GM12878 (cell line): Measurements from ENCODE around the gene PANK1. TPM values are rescaled to one million over a fixed set of nuclear protein-coding genes. Genes with fewer than 3 reads are reported as not detected.

ENCODE experiments used
- ATAC-seq: fragments of 200-7000 bp; cut with Tn5 transposase; 3 replicates; pipeline ENCODE4 v1.9.1; 2020; ENCODE audit warnings: mild to moderate bottlenecking, moderate library complexity
- BruUV-seq: library from RNA; stranded (reverse); fragments of 400-500 nt; replicated peaks from 2 replicates; lab custom pipeline; 2021; lab: Mats Ljungman, UMichigan
- CTCF ChIA-PET: fragments of 300-600 bp; sonication (Branson Sonifier 250); formaldehyde crosslinking; extraction: SDS; loops from one replicate; lab custom pipeline; 2021; ENCODE audit warnings: inconsistent platforms; lab: Yijun Ruan, JAX
- POLR2A ChIA-PET: fragments of 350-600 bp; formaldehyde crosslinking; extraction: SDS; loops from one replicate; lab custom pipeline; 2021; ENCODE audit warnings: inconsistent platforms; lab: Charles Lee
- RAD21 ChIA-PET: fragments of 300-600 bp; sonication (Branson Sonifier 250); formaldehyde crosslinking; loops from one replicate; lab custom pipeline; 2023; ENCODE audit warnings: antibody characterized with exemption; ENCODE audit not compliant: unreplicated experiment; lab: Charles Lee
- SMC1A ChIA-PET: fragments of 300-600 bp; sonication (Branson Sonifier 250); formaldehyde crosslinking; loops from one replicate; lab custom pipeline; 2023; ENCODE audit not compliant: unreplicated experiment, uncharacterized antibody; lab: Charles Lee
- DNase-seq: peaks from one replicate; pipeline ENCODE4 v3.0.0-alpha.2; 2011; ENCODE audit warnings: low read depth, low spot score
- FAIRE-seq: peaks from 3 replicates; lab custom pipeline; 2011; peaks lifted over from hg19 to GRCh38; lab: Jason Lieb, UNC
- H2AFZ ChIP-seq: 2 replicates; pipeline ENCODE4 v1.6.0; 2011; ENCODE audit warnings: low read depth, low read length, control low read depth; ENCODE audit not compliant: control insufficient read depth
- H3K27ac ChIP-seq: 2 replicates; pipeline ENCODE4 v1.5.1; 2011; ENCODE audit warnings: control low read depth; ENCODE audit not compliant: control insufficient read depth, insufficient read depth
- H3K27me3 ChIP-seq, 2 experiments: replicated peaks in 1 of 2; 2 replicates each; pipeline versions ENCODE4 v1.6.0 to v1.6.1; 2011; ENCODE audit warnings: low read length in 1 of 2; ENCODE audit not compliant: control insufficient read depth in 2 of 2, insufficient read depth in 2 of 2
- H3K36me3 ChIP-seq, 2 experiments: 2 replicates each; pipeline ENCODE4 v1.5.1; 2011; ENCODE audit warnings: low read length in 1 of 2; ENCODE audit not compliant: control insufficient read depth in 2 of 2, insufficient read depth in 2 of 2
- H3K4me1 ChIP-seq: 2 replicates; pipeline ENCODE4 v1.6.1; 2011; ENCODE audit warnings: mild to moderate bottlenecking, low read length, moderate library complexity, mixed read lengths; ENCODE audit not compliant: control insufficient read depth, insufficient read depth
- H3K4me2 ChIP-seq: 2 replicates; pipeline ENCODE4 v1.6.0; 2011; ENCODE audit warnings: control low read depth; ENCODE audit not compliant: control insufficient read depth, insufficient read depth
- H3K4me3 ChIP-seq: fragments of 200-600 bp; sonication (generic); 2 replicates; pipeline ENCODE4 v1.5.1; 2016
- H3K79me2 ChIP-seq: 2 replicates; pipeline ENCODE4 v1.6.0; 2011; ENCODE audit warnings: low read length; ENCODE audit not compliant: control insufficient read depth, insufficient read depth
- H3K9ac ChIP-seq: 2 replicates; pipeline ENCODE4 v1.8.0; 2011; ENCODE audit warnings: low read length, control low read depth, mixed read lengths; ENCODE audit not compliant: control insufficient read depth, insufficient read depth
- H3K9me3 ChIP-seq: replicated peaks from 3 replicates; pipeline ENCODE4 v1.5.1; 2011; ENCODE audit warnings: mild to moderate bottlenecking, low read length; ENCODE audit not compliant: control insufficient read depth, insufficient read depth
- H4K20me1 ChIP-seq: 2 replicates; pipeline ENCODE4 v1.6.0; 2011; ENCODE audit not compliant: control insufficient read depth, insufficient read depth
- BHLHE40 ChIP-seq, 2 experiments: fragments of 450-650 bp in 1 of 2; IDR thresholded peaks; 2 replicates each; pipeline ENCODE4 v1.6.1; 2011 to 2017; ENCODE audit warnings: low read depth in 2 of 2, borderline replicate concordance in 1 of 2, improper control_type of control experiment in 1 of 2, low read length in 1 of 2, mild to moderate bottlenecking in 1 of 2
- HCFC1 ChIP-seq: fragments of 150-350 bp; IDR thresholded peaks from 2 replicates; pipeline ENCODE4 v1.6.1; 2014; ENCODE audit warnings: low read length
- IRF3 ChIP-seq: fragments of 450-650 bp; IDR thresholded peaks from 2 replicates; pipeline ENCODE4 v1.6.1; 2014; ENCODE audit warnings: mild to moderate bottlenecking
- NBN ChIP-seq: fragments of 450-650 bp; IDR thresholded peaks from 2 replicates; pipeline ENCODE4 v1.6.1; 2016
- SIX5 ChIP-seq: IDR thresholded peaks from 2 replicates; pipeline ENCODE4 v1.6.1; 2011; ENCODE audit warnings: mild to moderate bottlenecking, low read depth, low read length, moderate library complexity; ENCODE audit not compliant: severe bottlenecking
- SMAD5 ChIP-seq: IDR thresholded peaks from 2 replicates; pipeline ENCODE4 v1.6.1; 2016; ENCODE audit warnings: antibody characterized with exemption, low read depth
- WRNIP1 ChIP-seq: IDR thresholded peaks from 2 replicates; pipeline ENCODE4 v1.6.1; 2011; ENCODE audit warnings: low read depth, low read length, improper control_type of control experiment, borderline replicate concordance
- ZBTB11 ChIP-seq: fragments of 450-650 bp; formaldehyde crosslinking; IDR thresholded peaks from 2 replicates; pipeline ENCODE4 v1.5.0; 2022; ENCODE audit warnings: mild to moderate bottlenecking, missing genetic modification characterization
- ZBTB4 ChIP-seq: fragments of 450-650 bp; formaldehyde crosslinking; IDR thresholded peaks from 2 replicates; pipeline ENCODE4 v1.4.0; 2022; ENCODE audit warnings: mild to moderate bottlenecking, moderate library complexity
- ZNF592 ChIP-seq: fragments of 450-650 bp; IDR thresholded peaks from 2 replicates; pipeline ENCODE4 v1.6.1; 2017; ENCODE audit warnings: mild to moderate bottlenecking, moderate library complexity
- WGBS: methylation state at CpG from one replicate; pipeline ENCODE4 v1.1.6; 2016; ENCODE audit warnings: low lambda C conversion rate; ENCODE audit not compliant: insufficient replicate concordance, insufficient coverage; ENCODE audit errors: missing lambda C conversion rate; 5-methylcytosine and 5-hydroxymethylcytosine counted together
- in situ Hi-C: fragments of 300-500 bp; cut with MboI; formaldehyde crosslinking; loops from 9 replicates; pipeline ENCODE4 v1.14.3; 2018; ENCODE audit warnings: mixed read lengths
- intact Hi-C: fragments of 100-400 bp; cut with micrococcal nuclease; formaldehyde crosslinking; loops from one replicate; pipeline ENCODE4 v1.14.2; 2022; ENCODE audit not compliant: unreplicated experiment
- polyA plus RNA-seq, 11 experiments: library from polyadenylated mRNA; depleted of rRNA in 4 of 11; unstranded in 6 of 11; stranded (reverse) in 5 of 11; fragments of >200 nt; fragmentation: Nextera tagmentation in 4 of 11; fragmentation: Illumina TruSeq in 1 of 11; extraction: Ambion mirVana in 4 of 11; extraction: Trizol in 1 of 11; gene quantifications; 1 replicate in 1 of 11; 2 replicates in 10 of 11; pipeline versions ENCODE4 v1.2.1 to v1.2.3, GENCODE V29; 2011 to 2016; ENCODE audit warnings: inconsistent platforms in 2 of 11, missing spikeins in 2 of 11, low read depth in 1 of 11
- total RNA-seq, 4 experiments: library from RNA; depleted of rRNA in 3 of 4; stranded (reverse); fragments of >200 nt in 3 of 4; fragmentation: Illumina TruSeq in 1 of 4; extraction: Trizol in 1 of 4; gene quantifications; 2 replicates each; pipeline versions ENCODE4 v1.2.1 to v1.2.3, GENCODE V29; 2013 to 2021

Gene PANK1
- total and polyA plus RNA-seq, 10 of the 15 experiments (the other 5 are each of a cell fraction or from before 2014, with no cell fraction given) = 1.9 to 10.6 (median 5.8) TPM

GRCh38 chr10:89592539-89592938 is 52.5 kb downstream of the PANK1 start (continued):
- TF ChIP-seq IRF3 (no peak), NBN (no peak)

- 95% methylated on average over 3 of the region's 3 CpGs for WGBS
- Histone ChIP-seq H3K36me3 (peaks cover 0 to 4% of the 10 kb centered on the region in 2 experiments; a peak in 3 of 4 replicates), H3K9ac (no peak overlapping the region), H3K4me3 (no peak overlapping the region), H3K4me2 (no peak overlapping the region), H2AFZ (no peak overlapping the region), H3K27ac (no peak overlapping the region), H3K9me3 (no peaks in the 10 kb centered on the region), H3K79me2 (no peaks in the 10 kb centered on the region), H3K4me1 (no peaks in the 10 kb centered on the region), H3K27me3 (no peaks in the 10 kb centered on the region), H4K20me1 (no peaks in the 10 kb centered on the region)
- ChIA-PET POLR2A (no interaction called here), RAD21 (no interaction called here), SMC1A (interaction anchor here (2.3 to 2.8 kb wide), 2 partner anchors 10 to 11 kb away, joined by 6 to 8 read pairs; no protein-coding TSS in a partner anchor), CTCF (no interaction called here)
- no TSS peak for BruUV-seq
- no peak for DNase-seq
- in situ Hi-C loops = no loop called here
- ATAC-seq = no peak
- FAIRE-seq = no peak
- intact Hi-C loops = no loop called here
- no peak for TF ChIP-seq HCFC1
- TF ChIP-seq ZBTB4 (CRISPR knock-in tag) = no peak
- TF ChIP-seq ZNF592 = no peak
- TF ChIP-seq BHLHE40 (IDR thresholded peaks at IDR 0.05; ENCODE audit: borderline replicate concordance in 1 of 2, low read depth in 2 of 2, low read length in 1 of 2) = no peak
- no peak for TF ChIP-seq WRNIP1
- TF ChIP-seq ZBTB11 (CRISPR knock-in tag) = no peak
- TF ChIP-seq SIX5 = no peak
- no peak for TF ChIP-seq SMAD5
Measured at GRCh38 chr10:89591796-89592271, 53.2 kb downstream of the PANK1 start.
